Smooth muscle cell (in vitro differentiated cells): Measurements from ENCODE around the gene KCNB1. TPM values are rescaled to one million over a fixed set of nuclear protein-coding genes. Genes with fewer than 3 reads are reported as not detected.

Experiments used
- DNase-seq: peaks from one replicate; lab custom pipeline; 2025; ENCODE audit not compliant: unreplicated experiment; lab: John Stamatoyannopoulos, UW
- H2AFZ ChIP-seq: fragments of 200-600 bp; sonication (generic); 2 replicates; pipeline ENCODE4 v1.6.0; 2016; ENCODE audit warnings: antibody characterized with exemption, low read depth, mild to moderate bottlenecking
- H3F3A ChIP-seq: fragments of 200-600 bp; sonication (generic); 2 replicates; pipeline ENCODE4 v1.6.0; 2017; ENCODE audit warnings: antibody characterized with exemption, low read depth
- H3K27ac ChIP-seq: fragments of 200-600 bp; sonication (generic); 2 replicates; pipeline ENCODE4 v1.5.1; 2016; ENCODE audit warnings: low read depth, mild to moderate bottlenecking
- H3K27me3 ChIP-seq: fragments of 200-600 bp; sonication (generic); 2 replicates; pipeline ENCODE4 v1.6.1; 2016; ENCODE audit warnings: low read depth, mild to moderate bottlenecking
- H3K36me3 ChIP-seq: fragments of 200-600 bp; sonication (generic); 2 replicates; pipeline ENCODE4 v1.5.1; 2016; ENCODE audit warnings: low read depth
- H3K4me1 ChIP-seq: fragments of 200-600 bp; sonication (generic); 2 replicates; pipeline ENCODE4 v1.5.1; 2016; ENCODE audit warnings: low read depth
- H3K4me2 ChIP-seq: fragments of 200-600 bp; sonication (generic); 2 replicates; pipeline ENCODE4 v1.6.0; 2016; ENCODE audit warnings: mild to moderate bottlenecking
- H3K4me3 ChIP-seq: fragments of 200-600 bp; sonication (generic); 2 replicates; pipeline ENCODE4 v1.5.1; 2016; ENCODE audit warnings: mild to moderate bottlenecking
- H3K79me2 ChIP-seq: fragments of 200-600 bp; sonication (generic); 2 replicates; pipeline ENCODE4 v1.6.0; 2016; ENCODE audit warnings: low read depth, mild to moderate bottlenecking
- H3K9ac ChIP-seq: fragments of 200-600 bp; sonication (generic); 2 replicates; pipeline ENCODE4 v1.6.0; 2016; ENCODE audit warnings: low read depth
- H3K9me3 ChIP-seq: fragments of 200-600 bp; sonication (generic); replicated peaks from 2 replicates; pipeline ENCODE4 v1.5.1; 2016; ENCODE audit warnings: low read depth
- H4K20me1 ChIP-seq: fragments of 200-600 bp; sonication (generic); 2 replicates; pipeline ENCODE4 v1.6.0; 2016; ENCODE audit warnings: low read depth
- CTCF ChIP-seq: fragments of 200-600 bp; sonication (generic); IDR thresholded peaks from 2 replicates; pipeline ENCODE4 v1.5.1; 2017; ENCODE audit warnings: borderline replicate concordance, mild to moderate bottlenecking, antibody characterized with exemption; ENCODE audit not compliant: insufficient read depth, poor library complexity, severe bottlenecking
- WGBS: methylation state at CpG from one replicate; pipeline ENCODE4 v1.1.7; 2016; ENCODE audit warnings: low lambda C conversion rate; 5-methylcytosine and 5-hydroxymethylcytosine counted together
- polyA plus RNA-seq: library from polyadenylated mRNA; unstranded; fragments of >200 nt; fragmentation: Nextera tagmentation; extraction: Ambion mirVana; gene quantifications from 2 replicates; pipeline ENCODE4 v1.2.1, GENCODE V29; 2016
- total RNA-seq: library from RNA; depleted of rRNA; stranded (reverse); fragments of >200 nt; gene quantifications from 2 replicates; pipeline ENCODE4 v1.2.3, GENCODE V29; 2014

Gene KCNB1
- total and polyA plus RNA-seq, 2 experiments from 2014 or later = not detected

- Histone ChIP-seq H3K4me2 (no peak overlapping the region), H3K79me2 (no peaks in the 10 kb centered on the region), H3K4me3 (no peak overlapping the region), H4K20me1 (no peaks in the 10 kb centered on the region), H3K9me3 (no peaks in the 10 kb centered on the region), H3K27me3 (no peaks in the 10 kb centered on the region), H3K27ac (no peak overlapping the region), H3K9ac (no peak overlapping the region), H3K36me3 (no peaks in the 10 kb centered on the region), H3F3A (no peaks in the 10 kb centered on the region), H3K4me1 (no peaks in the 10 kb centered on the region), H2AFZ (no peak overlapping the region)
- no peak for DNase-seq
- TF ChIP-seq CTCF = no peak
- WGBS = 95% methylated on average over 8 of the region's 8 CpGs
These were observed 41.4 kb upstream of the KCNB1 start for GRCh38 chr20:49523767-49524360.

GRCh38 chr20:49521356-49521755 lies 38.9 kb upstream of the KCNB1 start:
- 90% methylated on average over 4 of the region's 4 CpGs for WGBS
- Histone ChIP-seq H2AFZ (no peak overlapping the region), H3K36me3 (no peaks in the 10 kb centered on the region), H3K27ac (no peak overlapping the region), H3F3A (no peaks in the 10 kb centered on the region), H3K4me1 (no peaks in the 10 kb centered on the region), H4K20me1 (no peaks in the 10 kb centered on the region), H3K79me2 (no peaks in the 10 kb centered on the region), H3K4me2 (no peak overlapping the region), H3K9me3 (no peaks in the 10 kb centered on the region), H3K4me3 (no peak overlapping the region), H3K27me3 (no peaks in the 10 kb centered on the region), H3K9ac (no peak overlapping the region)
- DNase-seq = no peak
- no peak for TF ChIP-seq CTCF

- no peaks in the 10 kb centered on the region for H3K27me3 ChIP-seq
- H3K27ac ChIP-seq = no peak overlapping the region
- H3K79me2 ChIP-seq = no peaks in the 10 kb centered on the region
- no peak overlapping the region for H3K9ac ChIP-seq
- no peaks in the 10 kb centered on the region for H3K36me3 ChIP-seq
- H4K20me1 ChIP-seq = no peaks in the 10 kb centered on the region
- no peaks in the 10 kb centered on the region for H3K9me3 ChIP-seq
- H3F3A ChIP-seq = no peaks in the 10 kb centered on the region
- no peak overlapping the region for H3K4me3 ChIP-seq
- H3K4me2 ChIP-seq = no peak overlapping the region
- DNase-seq = no peak
- no peaks in the 10 kb centered on the region for H3K4me1 ChIP-seq
- TF ChIP-seq CTCF = no peak
- no peak overlapping the region for H2AFZ ChIP-seq
- 84% methylated on average over 5 of the region's 5 CpGs for WGBS
These were observed 37.4 kb upstream of the KCNB1 start for GRCh38 chr20:49519777-49520359.

- Histone ChIP-seq H4K20me1 (no peaks in the 10 kb centered on the region), H3K4me1 (no peaks in the 10 kb centered on the region)
These were observed 36.8 kb upstream of the KCNB1 start for GRCh38 chr20:49519212-49519712.

More at GRCh38 chr20:49519212-49519712, 36.8 kb upstream of the KCNB1 start:
- no peak overlapping the region for H2AFZ ChIP-seq
- TF ChIP-seq CTCF = no peak
- H3K4me3 ChIP-seq = no peak overlapping the region
- H3K79me2 ChIP-seq = no peaks in the 10 kb centered on the region
- no peak overlapping the region for H3K9ac ChIP-seq
- no peaks in the 10 kb centered on the region for H3K27me3 ChIP-seq
- H3K9me3 ChIP-seq = no peaks in the 10 kb centered on the region
- DNase-seq = no peak
- H3F3A ChIP-seq = no peaks in the 10 kb centered on the region
- no peak overlapping the region for H3K27ac ChIP-seq
- H3K36me3 ChIP-seq = no peaks in the 10 kb centered on the region
- H3K4me2 ChIP-seq = no peak overlapping the region
- 82% methylated on average over 3 of the region's 4 CpGs for WGBS
